Measurements from ENCODE around the gene FBXO44. TPM values are rescaled to one million over a fixed set of nuclear protein-coding genes. Genes with fewer than 3 reads are reported as not detected.

The FBXO44 gene
- total RNA-seq, 4 donors from 2014 or later: 13.3 to 19.8 (median 16.1) TPM

DNA sequence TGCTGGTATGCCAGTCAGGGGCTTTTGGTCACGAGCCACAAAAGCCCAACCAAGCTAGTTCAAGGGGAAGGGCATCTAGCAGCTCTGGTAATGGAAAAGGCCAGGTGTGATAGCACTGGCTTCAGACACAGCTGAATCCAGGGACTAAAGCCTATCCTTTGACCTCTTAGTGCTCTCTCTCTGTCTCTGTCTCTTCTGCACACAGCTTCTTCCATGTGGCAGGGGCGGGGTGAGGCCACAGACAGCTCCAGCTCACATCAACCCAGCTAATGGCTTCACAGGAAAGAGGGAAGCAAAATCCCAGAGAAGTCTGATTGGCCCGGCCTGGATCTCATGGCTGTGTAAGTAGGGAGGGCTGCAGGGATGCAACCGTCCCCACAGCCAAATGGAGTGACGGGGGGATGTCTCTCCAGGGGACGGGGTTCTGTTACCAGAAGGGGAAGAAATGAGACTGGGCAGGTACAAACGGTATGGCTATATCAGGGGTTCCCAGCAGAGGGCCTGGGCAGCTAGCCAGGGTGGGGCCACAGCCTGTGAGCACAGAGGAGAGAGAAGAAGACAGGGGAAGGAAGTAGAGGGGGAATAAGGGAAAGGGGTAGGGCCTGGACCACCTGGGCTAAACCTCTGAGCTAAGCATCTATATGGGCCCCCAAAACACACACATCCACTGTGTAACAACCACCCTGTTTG is 42.9 kb upstream of the FBXO44 start:
- no peak overlapping the region for H3K27ac ChIP-seq (replicated peaks in 1 of 4)
- H3K4me1 ChIP-seq: no peaks in the 10 kb centered on the region
- H3K4me3 ChIP-seq: no peak overlapping the region
- H3K9me3 ChIP-seq: peaks cover 0 to 4% (median 3%) of the 10 kb centered on the region in 4 donors
- DNase-seq (ENCODE audit: extremely low spot score): no peak
- 20% methylated on average over 7 of the region's 7 CpGs for WGBS
- no peaks in the 10 kb centered on the region for H3K36me3 ChIP-seq
- intact Hi-C loops (cut with DNase I): no loop called here
- peaks cover 0 to 31% (median 0%) of the 10 kb centered on the region in 4 donors for H3K27me3 ChIP-seq
- no peak for TF ChIP-seq POLR2AphosphoS5 (IDR thresholded peaks at IDR 0.05)
- no peak for TF ChIP-seq POLR2A (IDR thresholded peaks at IDR 0.05; ENCODE audit: low read depth)
- no peak for TF ChIP-seq EP300 (IDR thresholded peaks at IDR 0.05)
- TF ChIP-seq, protein P1, sequence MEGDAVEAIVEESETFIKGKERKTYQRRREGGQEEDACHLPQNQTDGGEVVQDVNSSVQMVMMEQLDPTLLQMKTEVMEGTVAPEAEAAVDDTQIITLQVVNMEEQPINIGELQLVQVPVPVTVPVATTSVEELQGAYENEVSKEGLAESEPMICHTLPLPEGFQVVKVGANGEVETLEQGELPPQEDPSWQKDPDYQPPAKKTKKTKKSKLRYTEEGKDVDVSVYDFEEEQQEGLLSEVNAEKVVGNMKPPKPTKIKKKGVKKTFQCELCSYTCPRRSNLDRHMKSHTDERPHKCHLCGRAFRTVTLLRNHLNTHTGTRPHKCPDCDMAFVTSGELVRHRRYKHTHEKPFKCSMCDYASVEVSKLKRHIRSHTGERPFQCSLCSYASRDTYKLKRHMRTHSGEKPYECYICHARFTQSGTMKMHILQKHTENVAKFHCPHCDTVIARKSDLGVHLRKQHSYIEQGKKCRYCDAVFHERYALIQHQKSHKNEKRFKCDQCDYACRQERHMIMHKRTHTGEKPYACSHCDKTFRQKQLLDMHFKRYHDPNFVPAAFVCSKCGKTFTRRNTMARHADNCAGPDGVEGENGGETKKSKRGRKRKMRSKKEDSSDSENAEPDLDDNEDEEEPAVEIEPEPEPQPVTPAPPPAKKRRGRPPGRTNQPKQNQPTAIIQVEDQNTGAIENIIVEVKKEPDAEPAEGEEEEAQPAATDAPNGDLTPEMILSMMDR (IDR thresholded peaks at IDR 0.05): no peak

DNA sequence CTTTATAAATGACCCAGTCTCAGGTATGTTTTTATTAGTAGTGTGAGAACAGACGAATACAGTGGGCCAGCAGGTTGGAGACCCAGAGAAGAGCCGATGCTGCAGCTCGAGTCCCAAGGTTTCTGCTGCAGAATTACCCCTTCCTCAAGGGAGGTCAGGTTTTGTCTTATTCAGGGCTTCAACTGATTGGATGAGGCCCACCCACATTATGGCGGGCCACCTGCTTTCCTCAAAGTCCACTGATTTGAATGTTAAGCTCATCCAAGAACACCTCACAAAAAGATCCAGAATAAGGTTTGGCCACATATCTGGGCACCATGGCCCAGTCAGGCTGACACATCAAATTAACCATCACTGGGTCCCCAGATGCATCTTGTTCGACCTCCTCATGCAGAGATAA is 41.3 kb upstream of the FBXO44 start:
- no peak for TF ChIP-seq POLR2A (IDR thresholded peaks at IDR 0.05; ENCODE audit: low read depth)
- no peak for TF ChIP-seq POLR2AphosphoS5 (IDR thresholded peaks at IDR 0.05)
- no peak for TF ChIP-seq EP300 (IDR thresholded peaks at IDR 0.05)
- Histone ChIP-seq H3K27me3 (peaks cover 0 to 46% (median 0%) of the 10 kb centered on the region in 4 donors), H3K9me3 (no peaks in the 10 kb centered on the region), H3K4me1 (no peaks in the 10 kb centered on the region), H3K4me3 (no peak overlapping the region), H3K36me3 (no peaks in the 10 kb centered on the region), H3K27ac (replicated peaks in 1 of 4) (no peak overlapping the region)
- WGBS: 87% methylated on average over 5 of the region's 5 CpGs
- intact Hi-C loops (cut with DNase I): no loop called here
- no peak for DNase-seq (ENCODE audit: extremely low spot score)

DNA sequence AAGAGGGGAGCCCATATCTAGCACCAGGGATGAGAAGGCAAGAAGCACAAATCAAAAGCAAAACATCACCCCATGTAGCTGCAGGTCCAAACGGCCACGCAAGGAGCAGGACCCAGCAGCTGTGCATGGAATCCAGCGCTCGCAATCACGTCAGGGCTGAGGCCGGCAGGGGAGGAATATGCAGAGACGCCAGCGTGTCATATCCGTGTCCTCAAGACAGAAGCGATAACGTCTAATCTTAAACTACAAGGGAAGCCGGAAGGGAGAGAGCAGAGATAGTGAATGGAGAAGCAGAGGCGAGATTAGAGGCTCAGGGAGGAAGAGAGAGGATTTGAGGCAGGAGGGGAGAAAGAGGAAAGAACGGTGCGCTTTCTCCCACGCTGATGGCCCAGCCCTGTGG is 39.6 kb upstream of the FBXO44 start:
- intact Hi-C loops (cut with DNase I): no loop called here
- Histone ChIP-seq H3K4me1 (no peaks in the 10 kb centered on the region), H3K36me3 (no peaks in the 10 kb centered on the region), H3K27me3 (peaks cover 0 to 63% (median 0%) of the 10 kb centered on the region in 4 donors), H3K4me3 (no peak overlapping the region), H3K9me3 (no peaks in the 10 kb centered on the region), H3K27ac (replicated peaks in 1 of 4) (no peak overlapping the region)
- no peak for DNase-seq (ENCODE audit: extremely low spot score)
- 61% methylated on average over 16 of the region's 16 CpGs for WGBS
- TF ChIP-seq, protein P1 (IDR thresholded peaks at IDR 0.05): no peak
- no peak for TF ChIP-seq POLR2AphosphoS5 (IDR thresholded peaks at IDR 0.05)
- no peak for TF ChIP-seq POLR2A (IDR thresholded peaks at IDR 0.05; ENCODE audit: low read depth)
- TF ChIP-seq EP300 (IDR thresholded peaks at IDR 0.05): no peak

DNA sequence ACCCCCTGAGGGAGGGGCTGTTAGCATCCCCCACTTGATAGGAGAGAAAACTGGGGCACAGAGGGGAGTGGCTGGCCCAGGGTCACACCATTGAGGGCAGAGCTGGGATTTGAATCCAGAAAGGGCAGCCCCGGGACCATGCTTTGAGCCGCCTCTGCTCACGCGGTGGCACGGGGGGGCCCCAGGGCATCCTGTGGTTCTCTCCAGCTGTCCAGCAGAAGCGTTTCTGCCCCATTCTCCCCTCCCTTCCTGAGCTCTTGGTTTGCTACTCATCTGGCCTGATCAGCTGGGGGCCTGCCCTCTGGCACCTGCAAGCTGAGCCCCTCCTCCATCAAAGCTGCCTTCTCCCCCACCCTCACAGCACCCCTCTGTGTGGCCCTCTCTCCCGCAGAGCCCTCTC is 37.9 kb upstream of the FBXO44 start:
- no peak overlapping the region for H3K27ac ChIP-seq (replicated peaks in 1 of 4)
- TF ChIP-seq POLR2A (IDR thresholded peaks at IDR 0.05; ENCODE audit: low read depth): no peak
- TF ChIP-seq POLR2AphosphoS5 (IDR thresholded peaks at IDR 0.05): no peak
- TF ChIP-seq, protein P1 (IDR thresholded peaks at IDR 0.05): no peak
- no peak for TF ChIP-seq EP300 (IDR thresholded peaks at IDR 0.05)
- intact Hi-C loops (cut with DNase I): no loop called here
- WGBS: 46% methylated on average over 6 of the region's 7 CpGs
- H3K9me3 ChIP-seq: no peaks in the 10 kb centered on the region
- no peaks in the 10 kb centered on the region for H3K36me3 ChIP-seq
- DNase-seq (ENCODE audit: extremely low spot score): no peak
- H3K4me1 ChIP-seq: no peaks in the 10 kb centered on the region
- H3K4me3 ChIP-seq: no peak overlapping the region
- peaks cover 0 to 70% (median 0%) of the 10 kb centered on the region in 4 donors for H3K27me3 ChIP-seq

DNA sequence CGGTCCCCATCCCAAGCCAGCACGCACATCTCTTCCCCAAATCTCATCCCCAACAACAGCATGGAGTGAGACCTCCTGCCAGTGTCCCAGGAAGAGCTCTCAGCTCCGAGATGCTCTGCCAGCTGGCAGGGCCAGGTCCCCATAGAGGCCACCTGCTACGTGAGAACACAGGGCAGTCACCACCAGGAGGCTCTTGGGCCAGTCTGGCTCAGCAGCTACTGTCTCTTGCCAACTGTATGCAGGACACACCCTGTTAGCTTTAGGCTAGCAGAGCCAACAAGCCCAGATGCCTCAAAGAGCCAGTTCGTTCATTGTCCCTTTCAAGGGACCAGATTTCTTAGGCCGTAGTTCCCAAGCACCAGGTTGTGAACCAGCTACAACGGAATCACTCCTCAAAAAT is 37.4 kb upstream of the FBXO44 start:
- no peak for DNase-seq (ENCODE audit: extremely low spot score)
- Histone ChIP-seq H3K36me3 (no peaks in the 10 kb centered on the region), H3K4me3 (no peak overlapping the region), H3K27ac (replicated peaks in 1 of 4) (no peak overlapping the region), H3K9me3 (no peaks in the 10 kb centered on the region), H3K4me1 (no peaks in the 10 kb centered on the region), H3K27me3 (peaks cover 0 to 70% (median 0%) of the 10 kb centered on the region in 4 donors)
- 65% methylated on average over 6 of the region's 7 CpGs for WGBS
- no peak for TF ChIP-seq EP300 (IDR thresholded peaks at IDR 0.05)
- TF ChIP-seq, protein P1 (IDR thresholded peaks at IDR 0.05): no peak
- intact Hi-C loops (cut with DNase I): no loop called here
